Stimulated activated CD8-positive, alpha-beta memory T cell treated with anti-CD3 and anti-CD28 coated beads, Interleukin-4, amount 100 ng/mL, for 4 hours (primary cell): Measurements from ENCODE around the gene SCN5A.

Source experiments
- DNase-seq, 2 donors: peaks; one replicate each; pipeline ENCODE4 v3.0.0-alpha.2; 2020; ENCODE audit warnings: low read depth in 2 of 2, low spot score in 1 of 2

Gene SCN5A

DNA sequence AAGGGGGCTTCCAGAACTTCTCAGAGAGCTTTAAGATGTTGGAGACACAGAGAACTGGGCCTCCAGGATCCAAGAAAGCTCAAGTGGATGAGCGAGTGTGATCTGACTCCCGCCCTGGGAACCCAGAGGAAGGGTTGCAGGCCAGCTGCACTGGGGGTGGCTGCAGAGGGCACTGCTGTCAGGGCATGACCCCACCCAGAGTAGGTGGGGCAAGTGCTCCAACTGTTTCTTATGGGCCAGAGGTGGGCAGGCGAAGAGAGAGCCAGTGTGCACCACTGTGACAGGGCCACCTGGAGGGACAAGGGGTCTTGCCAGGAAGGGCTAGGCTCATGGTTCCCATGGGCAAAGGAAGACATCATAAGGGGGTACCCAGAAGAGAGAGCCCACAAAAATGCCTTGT, 104.6 kb downstream of the SCN5A start:
- no peak for DNase-seq

GRCh38 chr3:38543586-38543985, 105.9 kb downstream of the SCN5A start:
- DNase-seq = no peak

DNA sequence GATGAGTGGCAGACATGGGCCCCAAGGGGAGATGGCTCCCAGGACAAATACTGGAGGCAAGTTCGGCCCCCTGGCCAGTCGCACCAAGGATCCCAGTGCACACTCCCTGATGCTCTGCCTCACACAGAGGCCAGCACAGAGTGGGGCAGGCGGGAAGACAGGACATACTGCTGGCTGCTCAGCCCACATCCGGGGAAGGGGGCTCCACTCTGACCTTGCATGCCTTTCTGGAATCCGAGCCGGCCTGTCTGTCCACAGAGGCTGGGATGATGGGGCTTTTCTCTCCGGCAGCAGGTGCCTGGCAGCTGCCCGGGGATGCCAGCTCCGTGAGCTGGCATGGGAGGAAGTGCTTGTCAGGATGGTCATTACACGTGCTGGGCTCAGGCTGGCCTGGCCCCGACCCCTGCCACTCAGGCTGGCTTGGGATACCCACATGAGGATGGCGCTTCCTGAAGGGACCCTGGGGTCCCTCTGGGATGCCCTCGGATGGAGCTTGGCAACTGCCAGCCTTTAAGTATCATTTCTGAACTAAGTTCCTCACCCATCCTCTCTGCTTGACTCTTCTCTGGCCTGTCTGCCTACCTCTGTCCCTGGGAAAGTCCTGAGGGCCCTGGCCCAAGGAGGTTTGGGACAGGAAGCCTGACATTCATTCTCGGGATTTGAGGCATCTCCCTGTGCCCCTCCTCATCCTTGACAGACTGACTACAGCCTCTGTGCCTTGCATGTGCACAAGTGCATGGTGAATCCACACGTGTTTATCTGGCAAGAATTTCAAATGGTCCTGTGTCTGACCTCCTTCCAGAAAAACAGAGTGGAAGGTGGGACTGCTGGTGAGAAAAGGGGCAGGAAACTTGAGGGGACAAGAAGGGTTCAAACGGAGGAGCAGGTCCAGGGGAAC, 106.8 kb downstream of the SCN5A start:
- DNase-seq = no peak

DNA sequence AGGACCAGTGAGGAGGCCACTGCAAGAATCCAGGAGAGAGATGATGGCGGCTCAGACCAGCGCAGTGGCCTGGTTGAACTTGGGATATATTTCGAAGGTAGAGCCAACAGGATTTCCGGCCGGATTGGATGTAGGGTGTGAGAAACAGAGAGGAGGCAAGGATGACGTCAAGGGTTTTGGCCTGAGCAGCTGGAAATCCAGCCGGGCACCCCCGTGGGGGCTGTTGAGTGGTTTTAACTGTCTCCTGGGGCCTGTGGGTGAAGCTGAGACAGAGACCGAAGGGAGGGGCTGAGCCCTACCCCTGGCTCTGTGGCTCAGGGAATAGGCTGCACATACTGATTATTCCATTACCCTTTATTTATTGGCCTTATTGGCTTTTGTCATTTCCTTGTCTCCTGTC, 107.7 kb downstream of the SCN5A start:
- DNase-seq = no peak

GRCh38 chr3:38538773-38539353, 110.6 kb downstream of the SCN5A start:
- DNase-seq = no peak

DNA sequence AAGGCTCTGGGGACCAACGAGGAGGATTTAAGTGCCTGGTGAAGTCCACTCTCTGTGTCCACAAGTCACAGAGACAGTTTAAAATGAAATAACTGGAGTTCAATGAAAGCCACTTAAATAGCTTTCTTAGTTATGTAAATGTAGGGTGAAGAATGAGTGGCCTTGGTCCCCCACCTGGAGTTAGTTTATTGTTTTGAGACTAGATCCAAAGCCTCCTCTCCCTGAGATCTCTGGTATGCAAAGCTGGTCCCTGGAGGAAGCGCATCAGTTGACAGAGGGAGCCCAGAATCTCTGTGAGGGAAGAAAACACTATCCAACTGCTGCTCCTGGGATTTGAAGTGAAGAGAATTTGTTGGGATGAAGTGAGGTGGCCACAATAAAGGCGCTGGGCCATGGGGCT, 112.8 kb downstream of the SCN5A start:
- DNase-seq = no peak

- no peak for DNase-seq
Measured at GRCh38 chr3:38534604-38535003, 114.9 kb downstream of the SCN5A start.

DNA sequence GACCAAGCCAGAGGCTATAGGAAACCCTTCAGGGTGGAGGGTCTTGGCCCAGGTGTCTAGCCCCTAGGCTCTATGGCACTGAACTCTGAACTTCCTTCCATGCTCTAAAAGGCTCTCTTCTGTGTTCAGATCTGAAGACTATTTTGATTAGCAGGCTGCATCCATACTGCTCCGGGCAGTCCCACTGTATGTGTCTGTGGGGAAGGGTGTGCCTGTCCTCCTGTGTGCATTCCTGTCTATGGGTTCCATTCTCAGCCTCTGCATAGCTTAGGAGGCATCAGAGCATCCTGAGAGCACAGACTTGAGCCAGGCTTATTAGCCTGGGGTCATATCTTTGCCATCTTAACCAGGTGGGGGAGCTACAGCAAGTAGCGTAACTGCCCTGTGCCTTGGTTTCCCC, 115.3 kb downstream of the SCN5A start:
- no peak for DNase-seq

- no peak for DNase-seq
Measured at GRCh38 chr3:38533285-38533976, 116.1 kb downstream of the SCN5A start.

- no peak for DNase-seq
Measured at GRCh38 chr3:38532529-38532928, 117.0 kb downstream of the SCN5A start.

DNA sequence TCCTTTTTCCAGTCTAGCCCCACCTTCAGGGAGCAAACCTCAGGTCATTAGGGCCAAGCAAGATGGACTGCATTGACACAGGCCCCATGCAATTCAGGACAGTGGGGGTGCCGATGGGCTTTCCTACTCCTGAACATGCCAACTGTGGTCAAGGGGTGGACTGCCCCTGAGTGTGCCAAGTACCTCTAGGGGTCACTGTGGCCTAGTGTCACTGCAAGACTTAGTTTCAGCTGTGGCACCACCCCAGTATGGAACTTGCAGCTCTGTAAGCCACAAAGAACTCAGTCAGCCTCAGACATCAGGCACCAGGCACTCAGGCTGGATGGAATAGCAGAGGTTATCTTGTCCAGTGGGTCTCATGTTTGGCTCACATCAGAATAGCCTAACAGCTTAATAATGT, 121.0 kb downstream of the SCN5A start:
- DNase-seq = no peak

DNA sequence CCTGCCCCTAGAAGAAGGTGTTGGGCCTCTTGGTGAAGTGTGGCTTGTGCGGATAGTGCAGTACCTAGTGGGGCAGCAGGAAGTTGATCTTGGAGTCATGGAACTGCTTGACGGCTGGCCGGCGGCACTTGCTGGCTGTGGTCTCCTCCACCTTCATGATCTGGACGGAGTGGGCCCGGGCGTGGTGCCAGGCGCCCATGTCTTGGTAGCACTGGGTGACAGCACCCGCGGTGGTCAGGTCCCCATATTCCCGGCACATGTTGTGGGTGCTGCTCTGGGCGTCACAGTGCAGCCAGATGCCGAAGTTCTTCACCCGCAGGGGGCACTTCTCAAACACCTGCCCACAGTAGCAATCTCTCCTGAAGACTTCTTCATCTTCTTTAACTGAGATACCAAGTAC, 122.7 kb downstream of the SCN5A start:
- DNase-seq = no peak

DNA sequence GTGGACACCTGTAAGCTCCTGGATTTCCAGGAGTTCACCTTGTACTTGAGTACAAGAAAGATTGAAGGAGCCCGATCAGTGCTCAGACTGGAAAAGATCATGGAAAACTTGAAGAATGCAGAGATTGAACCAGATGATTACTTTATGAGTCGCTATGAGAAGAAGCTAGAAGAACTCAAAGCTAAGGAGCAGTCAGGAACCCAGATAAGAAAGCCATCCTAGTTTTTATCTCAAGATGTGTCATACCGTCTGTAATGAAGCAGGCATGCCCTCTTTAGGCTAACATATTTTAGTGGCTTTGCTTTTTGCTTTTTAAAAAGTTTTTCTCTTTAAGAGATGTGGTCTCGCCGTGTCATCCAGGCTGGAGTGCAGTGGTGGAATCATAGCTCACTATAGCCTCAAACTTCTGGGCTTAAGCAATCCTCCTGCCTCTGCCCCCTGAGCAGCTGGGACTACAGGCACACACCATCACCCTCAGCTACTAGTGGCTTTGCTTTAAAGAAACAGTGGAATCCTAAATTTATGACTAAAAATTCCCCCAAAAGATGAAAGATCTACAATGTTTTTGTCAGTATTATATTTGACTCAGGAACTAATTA, 125.2 kb downstream of the SCN5A start:
- no peak for DNase-seq

DNA sequence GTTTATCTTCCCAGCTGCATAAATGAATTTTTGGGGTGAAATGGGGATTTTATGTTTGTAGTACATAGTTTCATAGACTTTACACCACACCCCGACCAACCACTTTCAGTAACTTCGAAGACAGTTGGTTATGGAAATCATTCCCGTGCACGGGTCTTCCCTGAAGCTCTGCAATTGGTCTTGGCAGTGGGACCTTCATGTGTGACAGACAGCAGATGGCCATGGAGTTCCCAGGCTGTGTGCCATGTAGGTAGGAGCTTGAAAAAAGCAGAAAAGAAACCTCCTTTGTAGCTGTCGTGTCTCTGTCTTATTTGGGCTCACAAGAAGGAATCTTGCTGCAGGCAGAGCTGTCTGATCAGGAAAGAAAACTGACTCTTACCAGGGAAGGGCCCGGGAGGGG, 127.5 kb downstream of the SCN5A start:
- DNase-seq = no peak

DNA sequence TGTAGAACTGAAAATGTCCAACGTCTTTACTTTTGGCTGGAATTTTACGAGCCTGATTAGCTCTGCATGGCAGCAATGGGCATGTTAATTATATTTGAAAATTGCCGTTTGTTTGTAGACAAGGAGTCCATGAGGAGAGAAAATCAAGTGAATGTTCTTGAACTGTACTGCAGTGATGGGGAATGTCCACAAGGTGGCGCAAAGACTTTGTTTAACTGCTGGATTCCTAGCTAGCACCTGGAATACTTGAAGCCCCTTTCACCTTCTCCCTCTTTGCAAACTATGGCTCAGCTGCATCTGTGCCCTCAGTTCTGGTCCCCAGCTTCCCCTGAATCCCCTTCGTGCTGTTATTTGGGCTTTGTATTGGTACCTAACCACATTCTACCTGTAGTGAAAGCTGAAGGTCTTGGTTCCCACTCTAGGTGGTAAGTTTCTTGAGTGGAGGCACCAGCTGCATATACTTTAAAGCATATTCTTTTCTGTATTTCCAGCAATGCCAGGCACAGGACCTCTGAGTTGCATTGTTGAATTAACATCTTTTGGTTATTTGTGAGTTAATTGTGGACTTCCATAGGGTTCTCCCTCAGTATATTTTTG, 128.0 kb downstream of the SCN5A start:
- peak in 1 of 2 donors; percentile 31 for DNase-seq

GRCh38 chr3:38519651-38520050, 129.8 kb downstream of the SCN5A start:
- no peak for DNase-seq

DNA sequence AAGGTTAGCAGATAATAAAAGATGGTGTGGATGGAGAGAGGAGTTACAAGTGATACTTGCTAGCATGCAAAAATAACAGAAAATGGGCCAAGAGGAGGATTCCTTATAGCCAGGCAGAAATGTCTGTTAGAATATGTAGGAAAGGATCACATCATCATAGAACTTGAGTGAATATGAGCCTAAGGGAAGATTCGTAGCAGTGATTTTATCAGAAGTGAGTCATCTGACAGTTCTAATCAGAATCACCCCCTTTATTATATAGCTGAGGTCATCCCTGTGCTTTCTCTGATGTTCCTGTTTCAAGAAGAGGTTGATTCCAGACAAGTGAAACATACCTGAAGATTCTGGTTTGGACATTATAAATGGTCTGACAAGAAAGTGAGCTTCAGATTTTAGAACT, 130.5 kb downstream of the SCN5A start:
- no peak for DNase-seq

- DNase-seq = no peak
Measured at GRCh38 chr3:38516669-38517068, 132.8 kb downstream of the SCN5A start.

- DNase-seq = no peak
Measured at GRCh38 chr3:38515367-38515766, 134.1 kb downstream of the SCN5A start.

DNA sequence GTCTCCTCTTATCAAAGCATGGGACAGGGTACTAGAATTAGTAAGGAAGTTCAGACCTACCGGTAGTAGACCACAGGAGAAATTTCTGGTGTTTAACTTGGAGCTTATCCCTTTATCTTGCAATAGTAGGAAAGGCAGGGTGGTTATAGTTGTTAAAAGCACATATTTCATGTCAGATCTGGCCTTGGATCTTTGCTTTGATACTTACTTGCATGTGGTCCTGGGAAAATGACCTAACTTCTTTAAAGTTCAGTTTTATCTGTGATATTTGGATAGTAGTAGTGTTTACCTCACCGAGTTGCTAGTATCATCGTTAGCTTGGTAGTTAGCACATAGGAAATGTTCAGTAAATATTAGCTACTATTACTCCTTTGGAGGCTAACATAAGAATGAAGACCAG, 137.9 kb downstream of the SCN5A start:
- DNase-seq = no peak

DNA sequence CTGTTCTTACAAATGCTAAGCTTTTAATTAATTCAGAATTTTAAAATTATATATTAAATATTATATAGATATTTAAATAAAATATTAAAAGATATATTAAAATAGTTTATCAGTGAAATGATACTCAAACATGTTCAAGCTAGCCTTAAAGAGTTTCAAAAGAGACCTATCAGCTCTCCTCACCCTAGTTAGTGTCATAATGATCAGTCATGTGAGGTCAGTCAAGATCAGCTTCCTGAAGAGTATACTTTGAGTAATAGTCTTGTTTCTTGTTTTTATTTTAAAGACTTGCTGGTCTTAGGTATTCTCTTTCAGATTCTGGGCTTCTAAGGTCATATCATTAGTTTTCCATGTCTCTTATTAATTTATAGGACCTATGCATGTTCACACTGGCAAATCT, 138.9 kb downstream of the SCN5A start:
- no peak for DNase-seq
